H1 (cell line): ENCODE data around the gene CAMK2G. TPM values are rescaled to one million over a fixed set of nuclear protein-coding genes. Genes with fewer than 3 reads are reported as not detected.

Experiments
- CTCF ChIA-PET: fragments of 300-600 bp; sonication (Branson Sonifier 250); formaldehyde crosslinking; loops from one replicate; lab custom pipeline; 2021; ENCODE audit not compliant: partially characterized antibody; lab: Charles Lee
- POLR2A ChIA-PET: fragments of 300-600 bp; sonication (Branson Sonifier 250); formaldehyde crosslinking; loops from one replicate; lab custom pipeline; 2021; ENCODE audit warnings: inconsistent platforms; ENCODE audit not compliant: partially characterized antibody; lab: Charles Lee
- DNase-seq, 2 experiments: peaks; one replicate each; pipeline versions ENCODE4 v3.0.0 to v3.0.0-alpha.2; 2010 to 2022; ENCODE audit warnings: low spot score in 2 of 2, low read depth in 1 of 2, mixed read lengths in 1 of 2
- FAIRE-seq: peaks from 2 replicates; lab custom pipeline; 2011; peaks lifted over from hg19 to GRCh38; lab: Jason Lieb, UNC
- H2AFZ ChIP-seq: 2 replicates; pipeline ENCODE4 v1.8.1; 2012; ENCODE audit warnings: low read length, inconsistent platforms
- H2AK5ac ChIP-seq: 2 replicates; pipeline ENCODE4 v1.6.1; 2013; ENCODE audit warnings: low read depth, low read length
- H2BK120ac ChIP-seq: replicated peaks from 2 replicates; pipeline ENCODE3; 2013; ENCODE audit warnings: low read depth, low read length, inconsistent platforms
- H2BK12ac ChIP-seq: 2 replicates; pipeline ENCODE4 v1.6.1; 2013; ENCODE audit warnings: low read depth, low read length
- H2BK15ac ChIP-seq: 2 replicates; pipeline ENCODE4 v1.6.1; 2013; ENCODE audit warnings: low read length
- H2BK20ac ChIP-seq: 2 replicates; pipeline ENCODE4 v1.6.1; 2013; ENCODE audit warnings: low read length
- H2BK5ac ChIP-seq: 2 replicates; pipeline ENCODE4 v1.6.1; 2013; ENCODE audit warnings: low read depth, low read length
- H3K14ac ChIP-seq: 2 replicates; pipeline ENCODE4 v1.6.1; 2013; ENCODE audit warnings: inconsistent platforms; ENCODE audit not compliant: insufficient read length
- H3K18ac ChIP-seq: 2 replicates; pipeline ENCODE4 v1.6.1; 2013; ENCODE audit warnings: low read length; ENCODE audit errors: extremely low read depth
- H3K23ac ChIP-seq: 2 replicates; pipeline ENCODE4 v1.6.1; 2013; ENCODE audit warnings: inconsistent platforms; ENCODE audit not compliant: insufficient read length
- H3K23me2 ChIP-seq: 2 replicates; pipeline ENCODE4 v1.6.1; 2013; ENCODE audit warnings: low read depth, low read length
- H3K27ac ChIP-seq: 2 replicates; pipeline ENCODE4 v1.6.1; 2011; ENCODE audit warnings: low read depth, low read length, inconsistent platforms
- H3K27me3 ChIP-seq, 4 experiments: replicated peaks in 1 of 4; 1 replicate in 1 of 4; 2 replicates in 3 of 4; pipeline versions ENCODE4 v1.6.1 to v1.8.1; 2011 to 2013; ENCODE audit warnings: low read length in 3 of 4, mild to moderate bottlenecking in 3 of 4, inconsistent platforms in 2 of 4, mixed read lengths in 2 of 4, moderate library complexity in 1 of 4; ENCODE audit not compliant: control insufficient read depth in 3 of 4, insufficient read depth in 3 of 4; ENCODE audit errors: extremely low read depth in 1 of 4
- H3K36me3 ChIP-seq, 4 experiments: 2 replicates each; pipeline versions ENCODE4 v1.6.1 to v1.8.1; 2011 to 2013; ENCODE audit warnings: mild to moderate bottlenecking in 4 of 4, low read length in 3 of 4, moderate library complexity in 2 of 4, control low read depth in 1 of 4, inconsistent platforms in 1 of 4; ENCODE audit not compliant: insufficient read depth in 4 of 4, control insufficient read depth in 2 of 4
- H3K4ac ChIP-seq: replicated peaks from 2 replicates; pipeline ENCODE3; 2013; ENCODE audit warnings: low read length, low read depth, mixed read lengths, inconsistent platforms; ENCODE audit not compliant: insufficient read length
- H3K4me1 ChIP-seq, 4 experiments: replicated peaks in 1 of 4; 1 replicate in 1 of 4; 2 replicates in 3 of 4; pipeline versions ENCODE4 v1.6.1 to v1.8.1; 2011 to 2013; ENCODE audit warnings: low read length in 3 of 4, inconsistent platforms in 2 of 4, mixed read lengths in 1 of 4; ENCODE audit not compliant: insufficient read depth in 4 of 4, control insufficient read depth in 3 of 4
- H3K4me2 ChIP-seq, 2 experiments: 2 replicates each; pipeline versions ENCODE4 v1.6.1 to v1.8.1; 2011 to 2013; ENCODE audit warnings: low read depth in 2 of 2, low read length in 2 of 2, control low read depth in 1 of 2, inconsistent platforms in 1 of 2, mild to moderate bottlenecking in 1 of 2; ENCODE audit not compliant: insufficient read depth in 1 of 2
- H3K4me3 ChIP-seq, 4 experiments: fragments of 200-600, 300-600 bp in 1 of 4; sonication (generic), shearing (Covaris generic), sonication (Bioruptor Twin) in 1 of 4; 2 replicates each; pipeline versions ENCODE4 v1.5.1 to v1.8.1; 2011 to 2016; ENCODE audit warnings: low read length in 4 of 4, low read depth in 3 of 4, control low read depth in 2 of 4, inconsistent platforms in 2 of 4, mild to moderate bottlenecking in 2 of 4, mixed read lengths in 1 of 4, moderate library complexity in 1 of 4; ENCODE audit not compliant: insufficient read depth in 2 of 4; ENCODE audit errors: extremely low read depth in 1 of 4
- H3K56ac ChIP-seq: replicated peaks from 2 replicates; pipeline ENCODE3; 2013; ENCODE audit warnings: low read depth, mild to moderate bottlenecking, mixed read lengths, low read length, inconsistent platforms; ENCODE audit not compliant: insufficient read length
- H3K79me1 ChIP-seq: 2 replicates; pipeline ENCODE4 v1.6.1; 2013; ENCODE audit warnings: low read depth, low read length, control low read depth
- H3K79me2 ChIP-seq, 2 experiments: 2 replicates each; pipeline versions ENCODE4 v1.6.1 to v1.8.1; 2012 to 2013; ENCODE audit warnings: low read length in 2 of 2, mild to moderate bottlenecking in 2 of 2, inconsistent platforms in 1 of 2; ENCODE audit not compliant: insufficient read depth in 2 of 2, control insufficient read depth in 1 of 2
- H3K9ac ChIP-seq, 4 experiments: replicated peaks in 1 of 4; 1 replicate in 1 of 4; 2 replicates in 3 of 4; pipeline versions ENCODE4 v1.6.1 to v1.8.1; 2011 to 2013; ENCODE audit warnings: low read depth in 3 of 4, low read length in 3 of 4, control low read depth in 2 of 4, mild to moderate bottlenecking in 2 of 4, moderate library complexity in 2 of 4, inconsistent platforms in 1 of 4; ENCODE audit errors: extremely low read depth in 1 of 4
- H3K9me3 ChIP-seq, 2 experiments: 2 replicates each; pipeline versions ENCODE4 v1.6.1 to v1.8.1; 2012 to 2013; ENCODE audit warnings: mild to moderate bottlenecking in 2 of 2, moderate library complexity in 2 of 2, control low read depth in 1 of 2, inconsistent platforms in 1 of 2, low read depth in 1 of 2, low read length in 1 of 2, mixed read lengths in 1 of 2; ENCODE audit not compliant: insufficient read depth in 2 of 2
- H4K20me1 ChIP-seq, 2 experiments: replicated peaks in 1 of 2; 2 replicates each; pipeline versions ENCODE3 to v1.8.1; 2011 to 2013; ENCODE audit warnings: inconsistent platforms in 2 of 2, low read length in 2 of 2, mild to moderate bottlenecking in 1 of 2; ENCODE audit not compliant: insufficient read depth in 2 of 2, control insufficient read depth in 1 of 2
- H4K5ac ChIP-seq: 2 replicates; pipeline ENCODE4 v1.6.1; 2013; ENCODE audit warnings: low read length, low read depth, mixed read lengths, inconsistent platforms; ENCODE audit not compliant: insufficient read length
- H4K8ac ChIP-seq: 2 replicates; pipeline ENCODE4 v1.8.0; 2013; ENCODE audit warnings: mild to moderate bottlenecking, moderate library complexity, low read length, inconsistent platforms; ENCODE audit not compliant: insufficient read depth; ENCODE audit errors: extremely low read depth
- H4K91ac ChIP-seq: replicated peaks from 2 replicates; pipeline ENCODE3; 2013; ENCODE audit warnings: low read length, mixed read lengths, inconsistent platforms; ENCODE audit not compliant: insufficient read length
- BACH1 ChIP-seq: IDR thresholded peaks from 2 replicates; pipeline ENCODE4 v1.6.1; 2012; ENCODE audit warnings: low read length, improper control_type of control experiment
- BRCA1 ChIP-seq: IDR thresholded peaks from 2 replicates; pipeline ENCODE4 v1.6.1; 2012; ENCODE audit warnings: low read depth, low read length, improper control_type of control experiment
- E2F6 ChIP-seq: IDR thresholded peaks from 2 replicates; pipeline ENCODE4 v1.6.1; 2012; ENCODE audit warnings: inconsistent platforms
- EGR1 ChIP-seq: IDR thresholded peaks from 2 replicates; pipeline ENCODE4 v1.6.1; 2011; ENCODE audit warnings: low read depth, low read length, borderline replicate concordance
- GABPA ChIP-seq: IDR thresholded peaks from 2 replicates; pipeline ENCODE4 v1.6.1; 2011; ENCODE audit warnings: mild to moderate bottlenecking, low read length, moderate library complexity, borderline replicate concordance; ENCODE audit not compliant: insufficient read depth
- HDAC2 ChIP-seq, 2 experiments: fragments of 300-600 bp in 1 of 2; sonication (generic) in 1 of 2; IDR thresholded peaks; 2 replicates each; pipeline ENCODE4 v1.6.1; 2011 to 2012; ENCODE audit warnings: low read depth in 2 of 2, low read length in 2 of 2, mild to moderate bottlenecking in 2 of 2, moderate library complexity in 2 of 2, borderline replicate concordance in 1 of 2, inconsistent platforms in 1 of 2
- KDM1A ChIP-seq: fragments of 200-600, 300-600 bp; sonication (generic); IDR thresholded peaks from 2 replicates; pipeline ENCODE4 v1.7.1; 2016; ENCODE audit warnings: mild to moderate bottlenecking, low read length, borderline replicate concordance
- MAFK ChIP-seq: IDR thresholded peaks from 2 replicates; pipeline ENCODE4 v1.6.1; 2012; ENCODE audit warnings: low read depth, mild to moderate bottlenecking, improper control_type of control experiment, low read length
- NANOG ChIP-seq: IDR thresholded peaks from 2 replicates; pipeline ENCODE4 v1.6.1; 2011; ENCODE audit warnings: low read length, low read depth, mild to moderate bottlenecking, inconsistent platforms; ENCODE audit not compliant: insufficient read depth, poor library complexity, severe bottlenecking
- POLR2AphosphoS5 ChIP-seq: IDR thresholded peaks from 2 replicates; pipeline ENCODE4 v1.6.1; 2011; ENCODE audit warnings: low read depth, low read length
- SAP30 ChIP-seq: fragments of 300-600 bp; sonication (generic); IDR thresholded peaks from 2 replicates; pipeline ENCODE4 v1.7.1; 2012; ENCODE audit warnings: low read length, moderate library complexity, mild to moderate bottlenecking, inconsistent platforms; ENCODE audit not compliant: insufficient read depth, insufficient replicate concordance
- SP1 ChIP-seq: IDR thresholded peaks from 2 replicates; pipeline ENCODE4 v1.6.1; 2011; ENCODE audit warnings: low read depth, low read length
- TCF12 ChIP-seq: IDR thresholded peaks from 2 replicates; pipeline ENCODE4 v1.6.1; 2011; ENCODE audit warnings: low read depth, mild to moderate bottlenecking, low read length
- WGBS, 2 experiments: shearing (Covaris generic) in 1 of 2; methylation state at CpG; one replicate each; pipeline versions ENCODE4 v1.1.6 to v1.1.7; 2013 to 2015; ENCODE audit warnings: low lambda C conversion rate in 2 of 2, mixed read lengths in 2 of 2, inconsistent platforms in 1 of 2, low coverage in 1 of 2, missing lambda C conversion rate in 1 of 2; ENCODE audit not compliant: insufficient replicate concordance in 2 of 2, insufficient coverage in 1 of 2, insufficient read length in 1 of 2; ENCODE audit errors: extremely low coverage in 1 of 2, missing lambda C conversion rate in 1 of 2; 5-methylcytosine and 5-hydroxymethylcytosine counted together
- polyA plus RNA-seq, 7 experiments: library from polyadenylated mRNA; depleted of rRNA in 3 of 7; stranded (reverse) in 5 of 7; unstranded in 2 of 7; fragments of >200 nt in 5 of 7; fragments of 200-250 nt in 2 of 7; gene quantifications; 1 replicate in 5 of 7; 2 replicates in 1 of 7; 4 replicates in 1 of 7; pipeline versions ENCODE4 v1.2.1 to v1.2.3, GENCODE V29; 2011 to 2013; ENCODE audit warnings: missing spikeins in 2 of 7, mixed read lengths in 2 of 7
- total RNA-seq: library from RNA; stranded (reverse); fragmentation: NEBNext Ultra II Directional; extraction: Animal tissue kit (Norgen Biotek cat#: 25700); gene quantifications from 2 replicates; pipeline ENCODE4 v1.2.1, GENCODE V29; 2021

The CAMK2G gene
- total and polyA plus RNA-seq, 2 of the 8 experiments (the other 6 are each of a cell fraction or from before 2014, with no cell fraction given) = 28.9 to 31.7 TPM

- Histone ChIP-seq H2BK20ac (no peak overlapping the region), H4K8ac (no peak overlapping the region), H3K4me3 (no peak overlapping the region), H2AFZ (no peak overlapping the region), H3K27me3 (no peaks in the 10 kb centered on the region), H3K9ac (no peak overlapping the region), H3K9me3 (no peaks in the 10 kb centered on the region), H3K23me2 (no peaks in the 10 kb centered on the region), H3K56ac (no peak overlapping the region), H4K20me1 (no peaks in the 10 kb centered on the region), H2BK5ac (no peak overlapping the region), H2AK5ac (no peak overlapping the region), H3K23ac (no peak overlapping the region), H3K14ac (no peak overlapping the region), H3K79me2 (no peaks in the 10 kb centered on the region), H3K4ac (no peak overlapping the region), H3K4me1 (peaks cover 1 to 9% (median 5%) of the 10 kb centered on the region in 4 experiments; a peak in 5 of 7 replicates), H3K79me1 (no peaks in the 10 kb centered on the region), H4K5ac (no peak overlapping the region), H3K18ac (no peak overlapping the region), H3K36me3 (no peaks in the 10 kb centered on the region), H4K91ac (no peak overlapping the region), H2BK12ac (no peak overlapping the region), H3K27ac (no peak overlapping the region), H2BK120ac (no peak overlapping the region), H2BK15ac (no peak overlapping the region), H3K4me2 (no peak overlapping the region)
- CTCF ChIA-PET = interaction anchor here (0.7 to 27.0 kb wide), 11 partner anchors 11 to 190 kb away, joined by 3 to 681 read pairs (median 10); partner anchors contain the start of gene PLAU
- 94% methylated on average over 5 of the region's 5 CpGs; no CpG with 5 or more reads in 1 of the 2 experiments for WGBS, 2 experiments
- FAIRE-seq (no peak), DNase-seq (no peak)
- TF ChIP-seq POLR2AphosphoS5 (no peak), E2F6 (no peak), GABPA (no peak), TCF12 (no peak), SAP30 (no peak), SP1 (no peak), HDAC2 (IDR thresholded peaks at IDR 0.05; ENCODE audit: borderline replicate concordance in 1 of 2, low read depth in 2 of 2, low read length in 2 of 2) (no peak), EGR1 (no peak), MAFK (no peak), BRCA1 (no peak), BACH1 (no peak), KDM1A (no peak), NANOG (no peak)
- POLR2A ChIA-PET = interaction anchor here (0.7 to 3.2 kb wide), 9 partner anchors 10 to 187 kb away, joined by 3 to 11 read pairs (median 3); partner anchors contain the start of gene PLAU
These were observed 15.9 kb upstream of the CAMK2G start for GRCh38 chr10:73890261-73890660.
